ENCODE results near the gene FAM153A.
"Not testable (repeated sequence)": the region's sequence is repeated elsewhere in the genome, so short reads cannot be mapped to it uniquely, and the experiment has no call there.

Gene FAM153A

GRCh38 chr5:177747354-177747753 lies 35.3 kb downstream of the FAM153A start:
- not testable (repeated sequence) for H3K4me2 ChIP-seq (ENCODE audit: low read length); H3K14ac ChIP-seq (ENCODE audit: low read length); H2AK5ac ChIP-seq (ENCODE audit: low read length); H3K9me3 ChIP-seq (ENCODE audit: insufficient read depth, low read depth, low read length); H3K18ac ChIP-seq (ENCODE audit: low read length); H4K8ac ChIP-seq (ENCODE audit: low read depth, low read length); H3K79me1 ChIP-seq (ENCODE audit: low read length); H2BK12ac ChIP-seq (ENCODE audit: low read length); H3K36me3 ChIP-seq (ENCODE audit: control insufficient read depth in 1 of 2, insufficient read depth in 2 of 2, low read length in 2 of 2); H4K91ac ChIP-seq (ENCODE audit: low read depth, low read length); H3K4me1 ChIP-seq (ENCODE audit: control insufficient read depth in 1 of 2, insufficient read depth in 2 of 2, low read length in 2 of 2); H2BK120ac ChIP-seq (ENCODE audit: insufficient read depth, low read length, poor library complexity); H2AFZ ChIP-seq (ENCODE audit: insufficient read depth, low read length, poor library complexity); H3K23ac ChIP-seq (ENCODE audit: low read length); H4K12ac ChIP-seq (ENCODE audit: low read depth, low read length); H3K79me2 ChIP-seq (ENCODE audit: control insufficient read depth, insufficient read depth, low read length, poor library complexity); H2BK5ac ChIP-seq (ENCODE audit: low read depth, low read length, poor library complexity); H3K9ac ChIP-seq (ENCODE audit: low read length); DNase-seq; H3K4ac ChIP-seq (ENCODE audit: low read depth, low read length); H3K4me3 ChIP-seq (ENCODE audit: low read depth, low read length); H3K27ac ChIP-seq (ENCODE audit: low read depth, low read length); H3K27me3 ChIP-seq (ENCODE audit: insufficient read depth, low read length)
- no CpG with 5 or more reads among the region's 2 CpGs for WGBS (ENCODE audit: extremely low coverage, insufficient coverage, insufficient read length)

GRCh38 chr5:177724858-177725257 lies 57.8 kb downstream of the FAM153A start:
- not testable (repeated sequence) for H3K4me2 ChIP-seq (ENCODE audit: low read length); H4K12ac ChIP-seq (ENCODE audit: low read depth, low read length); H3K27ac ChIP-seq (ENCODE audit: low read depth, low read length); H2BK5ac ChIP-seq (ENCODE audit: low read depth, low read length, poor library complexity); H3K4me3 ChIP-seq (ENCODE audit: low read depth, low read length); H3K4me1 ChIP-seq (ENCODE audit: control insufficient read depth in 1 of 2, insufficient read depth in 2 of 2, low read length in 2 of 2); H3K23ac ChIP-seq (ENCODE audit: low read length); DNase-seq; H2BK120ac ChIP-seq (ENCODE audit: insufficient read depth, low read length, poor library complexity); H2BK12ac ChIP-seq (ENCODE audit: low read length); H3K79me1 ChIP-seq (ENCODE audit: low read length); H3K18ac ChIP-seq (ENCODE audit: low read length); H2AK5ac ChIP-seq (ENCODE audit: low read length); H2AFZ ChIP-seq (ENCODE audit: insufficient read depth, low read length, poor library complexity); H3K9ac ChIP-seq (ENCODE audit: low read length); H3K14ac ChIP-seq (ENCODE audit: low read length); H4K91ac ChIP-seq (ENCODE audit: low read depth, low read length); H3K36me3 ChIP-seq (ENCODE audit: control insufficient read depth in 1 of 2, insufficient read depth in 2 of 2, low read length in 2 of 2); H4K8ac ChIP-seq (ENCODE audit: low read depth, low read length); H3K9me3 ChIP-seq (ENCODE audit: insufficient read depth, low read depth, low read length); H3K79me2 ChIP-seq (ENCODE audit: control insufficient read depth, insufficient read depth, low read length, poor library complexity); H3K27me3 ChIP-seq (ENCODE audit: insufficient read depth, low read length); H3K4ac ChIP-seq (ENCODE audit: low read depth, low read length)
- no CpG with 5 or more reads among the region's 7 CpGs for WGBS (ENCODE audit: extremely low coverage, insufficient coverage, insufficient read length)

GRCh38 chr5:177723831-177724485 lies 58.7 kb downstream of the FAM153A start:
- H3K14ac ChIP-seq (ENCODE audit: low read length); H3K23ac ChIP-seq (ENCODE audit: low read length); H3K4ac ChIP-seq (ENCODE audit: low read depth, low read length); H3K36me3 ChIP-seq (ENCODE audit: control insufficient read depth in 1 of 2, insufficient read depth in 2 of 2, low read length in 2 of 2); H2AFZ ChIP-seq (ENCODE audit: insufficient read depth, low read length, poor library complexity); H3K18ac ChIP-seq (ENCODE audit: low read length); H2BK12ac ChIP-seq (ENCODE audit: low read length); H4K12ac ChIP-seq (ENCODE audit: low read depth, low read length); H3K79me1 ChIP-seq (ENCODE audit: low read length); H2AK5ac ChIP-seq (ENCODE audit: low read length); H4K91ac ChIP-seq (ENCODE audit: low read depth, low read length); H4K8ac ChIP-seq (ENCODE audit: low read depth, low read length); H2BK120ac ChIP-seq (ENCODE audit: insufficient read depth, low read length, poor library complexity); H2BK5ac ChIP-seq (ENCODE audit: low read depth, low read length, poor library complexity); H3K27ac ChIP-seq (ENCODE audit: low read depth, low read length); H3K79me2 ChIP-seq (ENCODE audit: control insufficient read depth, insufficient read depth, low read length, poor library complexity); H3K4me3 ChIP-seq (ENCODE audit: low read depth, low read length); DNase-seq; H3K4me2 ChIP-seq (ENCODE audit: low read length); H3K9me3 ChIP-seq (ENCODE audit: insufficient read depth, low read depth, low read length); H3K9ac ChIP-seq (ENCODE audit: low read length); H3K4me1 ChIP-seq (ENCODE audit: control insufficient read depth in 1 of 2, insufficient read depth in 2 of 2, low read length in 2 of 2); H3K27me3 ChIP-seq (ENCODE audit: insufficient read depth, low read length): not testable (repeated sequence)
- WGBS (ENCODE audit: extremely low coverage, insufficient coverage, insufficient read length) = no CpG with 5 or more reads among the region's 6 CpGs

GRCh38 chr5:177722829-177723228 lies 59.9 kb downstream of the FAM153A start:
- H3K4me2 ChIP-seq (ENCODE audit: low read length); H3K36me3 ChIP-seq (ENCODE audit: control insufficient read depth in 1 of 2, insufficient read depth in 2 of 2, low read length in 2 of 2); H3K9me3 ChIP-seq (ENCODE audit: insufficient read depth, low read depth, low read length); H3K4me1 ChIP-seq (ENCODE audit: control insufficient read depth in 1 of 2, insufficient read depth in 2 of 2, low read length in 2 of 2); H3K79me1 ChIP-seq (ENCODE audit: low read length); H2AK5ac ChIP-seq (ENCODE audit: low read length); H3K4ac ChIP-seq (ENCODE audit: low read depth, low read length); H3K18ac ChIP-seq (ENCODE audit: low read length); H3K9ac ChIP-seq (ENCODE audit: low read length); H3K27ac ChIP-seq (ENCODE audit: low read depth, low read length); H3K23ac ChIP-seq (ENCODE audit: low read length); H3K27me3 ChIP-seq (ENCODE audit: insufficient read depth, low read length); H4K91ac ChIP-seq (ENCODE audit: low read depth, low read length); H2BK120ac ChIP-seq (ENCODE audit: insufficient read depth, low read length, poor library complexity); H2BK12ac ChIP-seq (ENCODE audit: low read length); H4K8ac ChIP-seq (ENCODE audit: low read depth, low read length); H2BK5ac ChIP-seq (ENCODE audit: low read depth, low read length, poor library complexity); H2AFZ ChIP-seq (ENCODE audit: insufficient read depth, low read length, poor library complexity); H3K79me2 ChIP-seq (ENCODE audit: control insufficient read depth, insufficient read depth, low read length, poor library complexity); H3K4me3 ChIP-seq (ENCODE audit: low read depth, low read length); H4K12ac ChIP-seq (ENCODE audit: low read depth, low read length); H3K14ac ChIP-seq (ENCODE audit: low read length): not testable (repeated sequence)
- peak in 1 of 2 donors; percentile 45 for DNase-seq
- no CpG with 5 or more reads among the region's 8 CpGs for WGBS (ENCODE audit: extremely low coverage, insufficient coverage, insufficient read length)

All from trophoblast cell (in vitro differentiated cells and primary cell).